Breast epithelium (tissue), 3 donors: ENCODE results near the gene GPC5.

ENCODE experiments used
- POLR2AphosphoS5 ChIP-seq, 3 donors: sonication (generic); formaldehyde crosslinking; IDR thresholded peaks; one replicate each; pipeline ENCODE4 v1.6.1; 2017; ENCODE audit warnings: antibody characterized with exemption in 3 of 3
- TF ChIP-seq, protein P1 (sequence below), 3 donors: fragments of 450-650 bp; IDR thresholded peaks; one replicate each; pipeline ENCODE4 v1.5.1; 2016 to 2017; ENCODE audit warnings: antibody characterized with exemption in 3 of 3, mild to moderate bottlenecking in 3 of 3, moderate library complexity in 3 of 3

DNA sequence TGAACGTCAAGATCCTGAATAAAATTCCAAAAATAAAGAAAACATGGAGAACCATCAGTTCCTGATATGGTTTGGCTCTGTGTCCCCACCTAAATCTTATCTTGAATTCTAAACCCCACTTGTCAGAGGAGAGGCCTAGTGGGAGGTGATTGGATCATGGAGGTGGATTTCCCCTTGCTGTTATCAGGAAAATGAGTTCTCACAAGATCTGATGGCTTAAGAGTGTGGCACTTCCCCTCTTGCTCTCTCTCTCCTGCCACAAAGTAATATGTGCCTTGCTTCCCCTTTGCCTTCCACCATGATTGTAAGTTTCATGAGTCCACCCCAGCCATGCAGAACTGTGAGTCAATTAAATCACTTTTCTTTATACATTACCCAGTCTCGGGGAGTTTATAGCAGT is 827.4 kb downstream of the GPC5 start:
- TF ChIP-seq, protein P1, sequence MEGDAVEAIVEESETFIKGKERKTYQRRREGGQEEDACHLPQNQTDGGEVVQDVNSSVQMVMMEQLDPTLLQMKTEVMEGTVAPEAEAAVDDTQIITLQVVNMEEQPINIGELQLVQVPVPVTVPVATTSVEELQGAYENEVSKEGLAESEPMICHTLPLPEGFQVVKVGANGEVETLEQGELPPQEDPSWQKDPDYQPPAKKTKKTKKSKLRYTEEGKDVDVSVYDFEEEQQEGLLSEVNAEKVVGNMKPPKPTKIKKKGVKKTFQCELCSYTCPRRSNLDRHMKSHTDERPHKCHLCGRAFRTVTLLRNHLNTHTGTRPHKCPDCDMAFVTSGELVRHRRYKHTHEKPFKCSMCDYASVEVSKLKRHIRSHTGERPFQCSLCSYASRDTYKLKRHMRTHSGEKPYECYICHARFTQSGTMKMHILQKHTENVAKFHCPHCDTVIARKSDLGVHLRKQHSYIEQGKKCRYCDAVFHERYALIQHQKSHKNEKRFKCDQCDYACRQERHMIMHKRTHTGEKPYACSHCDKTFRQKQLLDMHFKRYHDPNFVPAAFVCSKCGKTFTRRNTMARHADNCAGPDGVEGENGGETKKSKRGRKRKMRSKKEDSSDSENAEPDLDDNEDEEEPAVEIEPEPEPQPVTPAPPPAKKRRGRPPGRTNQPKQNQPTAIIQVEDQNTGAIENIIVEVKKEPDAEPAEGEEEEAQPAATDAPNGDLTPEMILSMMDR (IDR thresholded peaks at IDR 0.05) = no peak
- no peak for TF ChIP-seq POLR2AphosphoS5 (IDR thresholded peaks at IDR 0.05)
